Measurements from ENCODE around the gene GLIS1. TPM values are rescaled to one million over a fixed set of nuclear protein-coding genes. Genes with fewer than 3 reads are reported as not detected.

GLIS1 gene
- total and polyA plus RNA-seq, 2 experiments from 2014 or later: 0.13 to 1.3 TPM

- Histone ChIP-seq H4K20me1 (ENCODE audit: insufficient read depth, poor library complexity, severe bottlenecking) (no peaks in the 10 kb centered on the region), H3K27ac (no peak overlapping the region), H3K9me2 (replicated peaks; ENCODE audit: insufficient read depth) (no peaks in the 10 kb centered on the region), H3K4me2 (no peak overlapping the region), H3K36me3 (replicated peaks; ENCODE audit: insufficient read depth, low read depth) (no peaks in the 10 kb centered on the region), H3K9me3 (ENCODE audit: low read depth) (no peaks in the 10 kb centered on the region), H3K4me3 (no peak overlapping the region), H3K4me1 (ENCODE audit: insufficient read depth) (no peaks in the 10 kb centered on the region), H3K27me3 (no peaks in the 10 kb centered on the region), H3K79me2 (no peaks in the 10 kb centered on the region), H2AFZ (no peak overlapping the region)
- 100% methylated on average over 2 of the region's 2 CpGs for WGBS (ENCODE audit: low lambda C conversion rate, missing lambda C conversion rate)
- no peak for TF ChIP-seq CTCF (IDR thresholded peaks at IDR 0.05; ENCODE audit: poor library complexity)
- no peak for TF ChIP-seq EZH2 (IDR thresholded peaks at IDR 0.05; ENCODE audit: borderline replicate concordance)
- no peak for TF ChIP-seq EZH2phosphoT487 (IDR thresholded peaks at IDR 0.05; ENCODE audit: low read depth, severe bottlenecking, unreplicated experiment)
- DNase-seq (ENCODE audit: low spot score): no peak
Observed at GRCh38 chr1:53625049-53625448, 113.9 kb downstream of the GLIS1 start.

GRCh38 chr1:53622531-53622930 is 116.4 kb downstream of the GLIS1 start:
- Histone ChIP-seq H3K9me3 (ENCODE audit: low read depth) (no peaks in the 10 kb centered on the region), H3K79me2 (no peaks in the 10 kb centered on the region), H3K9me2 (replicated peaks; ENCODE audit: insufficient read depth) (no peaks in the 10 kb centered on the region), H3K27me3 (no peaks in the 10 kb centered on the region), H3K36me3 (replicated peaks; ENCODE audit: insufficient read depth, low read depth) (no peaks in the 10 kb centered on the region), H3K4me2 (no peak overlapping the region), H4K20me1 (ENCODE audit: insufficient read depth, poor library complexity, severe bottlenecking) (no peaks in the 10 kb centered on the region), H3K4me3 (no peak overlapping the region), H3K4me1 (ENCODE audit: insufficient read depth) (no peaks in the 10 kb centered on the region), H3K27ac (no peak overlapping the region), H2AFZ (no peak overlapping the region)
- DNase-seq (ENCODE audit: low spot score): no peak
- no peak for TF ChIP-seq EZH2 (IDR thresholded peaks at IDR 0.05; ENCODE audit: borderline replicate concordance)
- TF ChIP-seq CTCF (IDR thresholded peaks at IDR 0.05; ENCODE audit: poor library complexity): no peak
- TF ChIP-seq EZH2phosphoT487 (IDR thresholded peaks at IDR 0.05; ENCODE audit: low read depth, severe bottlenecking, unreplicated experiment): no peak
- 89% methylated on average over 5 of the region's 5 CpGs for WGBS (ENCODE audit: low lambda C conversion rate, missing lambda C conversion rate)

DNA sequence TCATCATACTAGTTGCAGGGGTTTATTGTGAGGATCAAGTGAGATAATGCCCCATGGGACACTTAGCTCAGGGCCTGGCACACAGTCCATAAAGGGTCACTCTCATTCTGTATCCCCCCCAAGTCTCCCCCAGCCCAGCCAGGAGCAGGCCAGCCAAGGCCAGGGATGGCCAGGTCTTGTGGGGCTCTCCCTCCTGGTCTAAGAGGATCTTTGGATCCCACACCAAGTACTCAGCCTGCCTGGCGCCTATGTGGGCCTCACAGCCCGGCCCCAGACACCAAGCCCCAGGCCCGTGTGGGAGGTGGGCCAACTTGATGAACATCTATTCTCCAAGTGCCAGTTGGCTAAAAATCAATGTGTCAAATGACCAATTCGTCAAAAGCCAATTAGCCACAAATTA is 117.8 kb downstream of the GLIS1 start:
- no peak overlapping the region for H3K4me2 ChIP-seq
- H3K4me1 ChIP-seq (ENCODE audit: insufficient read depth): no peaks in the 10 kb centered on the region
- no peaks in the 10 kb centered on the region for H3K27me3 ChIP-seq
- H4K20me1 ChIP-seq (ENCODE audit: insufficient read depth, poor library complexity, severe bottlenecking): no peaks in the 10 kb centered on the region
- no peaks in the 10 kb centered on the region for H3K79me2 ChIP-seq
- H3K4me3 ChIP-seq: no peak overlapping the region
- H3K9me3 ChIP-seq (ENCODE audit: low read depth): no peaks in the 10 kb centered on the region
- WGBS (ENCODE audit: low lambda C conversion rate, missing lambda C conversion rate): 82% methylated on average over 4 of the region's 4 CpGs
- TF ChIP-seq EZH2 (IDR thresholded peaks at IDR 0.05; ENCODE audit: borderline replicate concordance) (no peak), EZH2phosphoT487 (IDR thresholded peaks at IDR 0.05; ENCODE audit: low read depth, severe bottlenecking, unreplicated experiment) (no peak), CTCF (IDR thresholded peaks at IDR 0.05; ENCODE audit: poor library complexity) (no peak)
- DNase-seq (ENCODE audit: low spot score): no peak
- H3K36me3 ChIP-seq (replicated peaks; ENCODE audit: insufficient read depth, low read depth): no peaks in the 10 kb centered on the region
- H3K9me2 ChIP-seq (replicated peaks; ENCODE audit: insufficient read depth): no peaks in the 10 kb centered on the region
- H3K27ac ChIP-seq: no peak overlapping the region
- H2AFZ ChIP-seq: no peak overlapping the region
